HCT116 (cell line): ENCODE results near the gene ZNF222. TPM values are rescaled to one million over a fixed set of nuclear protein-coding genes. Genes with fewer than 3 reads are reported as not detected.

Experiments used
- ATAC-seq: fragments of 200-7000 bp; cut with Tn5 transposase; 2 replicates; pipeline ENCODE4 v1.9.1; 2020; ENCODE audit warnings: mild to moderate bottlenecking, moderate library complexity
- BruUV-seq: library from RNA; stranded (reverse); fragments of 400-500 nt; replicated peaks from 2 replicates; lab custom pipeline; 2021; lab: Mats Ljungman, UMichigan
- CTCF ChIA-PET: fragments of 300-600 bp; sonication (Branson Sonifier 250); formaldehyde crosslinking; loops from one replicate; lab custom pipeline; 2021; ENCODE audit warnings: antibody characterized with exemption; lab: Charles Lee
- POLR2A ChIA-PET: fragments of 300-600, 350-600 bp; sonication (Branson Sonifier 250); formaldehyde crosslinking; loops from one replicate; lab custom pipeline; 2021; ENCODE audit warnings: antibody characterized with exemption; lab: Charles Lee
- RAD21 ChIA-PET, 2 experiments: fragments of 300-600 bp; sonication (Branson Sonifier 250); formaldehyde crosslinking; loops; one replicate each; lab custom pipeline; 2023; ENCODE audit warnings: low total read pairs in 2 of 2; ENCODE audit not compliant: uncharacterized antibody in 2 of 2, unreplicated experiment in 2 of 2, low non-redundant PET in 1 of 2; lab: Charles Lee
- DNase-seq: peaks from one replicate; pipeline ENCODE4 v3.0.0-alpha.2; 2010; ENCODE audit warnings: low read depth, low spot score
- H2AFZ ChIP-seq: fragments of 200-600 bp; shearing (Covaris generic), sonication (generic); 2 replicates; pipeline ENCODE4 v1.6.1; 2017; ENCODE audit warnings: low read depth, mixed run types, mixed read lengths, antibody characterized with exemption, low read length; ENCODE audit not compliant: poor library complexity, severe bottlenecking
- H3K27ac ChIP-seq: 2 replicates; pipeline ENCODE4 v1.5.1; 2012; ENCODE audit warnings: low read depth, low read length
- H3K27me3 ChIP-seq: fragments of 200-600 bp; sonication (generic); 2 replicates; pipeline ENCODE4 v1.6.1; 2016; ENCODE audit warnings: mixed run types, low read length, mixed read lengths; ENCODE audit not compliant: insufficient read depth
- H3K36me3 ChIP-seq, 2 experiments: fragments of 200-500 bp in 1 of 2; fragments of 200-600 bp in 1 of 2; sonication (Bioruptor generic) in 1 of 2; sonication (generic) in 1 of 2; 2 replicates each; pipeline versions ENCODE4 v1.5.1 to v1.6.1; 2014 to 2016; ENCODE audit warnings: low read length in 2 of 2, inconsistent platforms in 1 of 2, mixed read lengths in 1 of 2, mixed run types in 1 of 2; ENCODE audit not compliant: insufficient read depth in 2 of 2, control insufficient read depth in 1 of 2
- H3K4me1 ChIP-seq, 2 experiments: fragments of 200-600 bp in 1 of 2; sonication (generic) in 1 of 2; 2 replicates each; pipeline versions ENCODE4 v1.5.1 to v1.6.1; 2012 to 2017; ENCODE audit warnings: low read length in 2 of 2, inconsistent platforms in 1 of 2, mild to moderate bottlenecking in 1 of 2, mixed read lengths in 1 of 2, mixed run types in 1 of 2, moderate library complexity in 1 of 2; ENCODE audit not compliant: insufficient read depth in 2 of 2, control insufficient read depth in 1 of 2
- H3K4me2 ChIP-seq: fragments of 200-600 bp; sonication (generic); 2 replicates; pipeline ENCODE4 v1.6.1; 2017; ENCODE audit warnings: mixed run types, low read length, mixed read lengths
- H3K4me3 ChIP-seq, 2 experiments: fragments of 200-600 bp in 1 of 2; sonication (generic) in 1 of 2; replicated peaks in 1 of 2; 2 replicates each; pipeline ENCODE4 v1.5.1; 2011 to 2016; ENCODE audit warnings: low read length in 2 of 2, control low read depth in 1 of 2, low read depth in 1 of 2, mild to moderate bottlenecking in 1 of 2, mixed read lengths in 1 of 2, mixed run types in 1 of 2
- H3K79me2 ChIP-seq: fragments of 200-600 bp; sonication (generic); 2 replicates; pipeline ENCODE4 v1.6.1; 2017; ENCODE audit warnings: mild to moderate bottlenecking, mixed run types, low read length, moderate library complexity, mixed read lengths; ENCODE audit not compliant: insufficient read depth
- H3K9ac ChIP-seq: fragments of 200-600 bp; sonication (generic); 2 replicates; pipeline ENCODE4 v1.6.1; 2016; ENCODE audit warnings: low read length, mixed read lengths
- H3K9me2 ChIP-seq: fragments of 200-600 bp; sonication (generic), shearing (Covaris generic); 2 replicates; pipeline ENCODE4 v1.6.1; 2017; ENCODE audit warnings: mixed run types, mild to moderate bottlenecking, moderate library complexity; ENCODE audit not compliant: insufficient read depth
- H3K9me3 ChIP-seq, 2 experiments: fragments of 200-500 bp in 1 of 2; fragments of 200-600 bp in 1 of 2; sonication (Bioruptor generic) in 1 of 2; sonication (generic) in 1 of 2; 2 replicates each; pipeline ENCODE4 v1.6.1; 2014 to 2017; ENCODE audit warnings: low read length in 2 of 2, mixed read lengths in 2 of 2, inconsistent platforms in 1 of 2, low read depth in 1 of 2, mild to moderate bottlenecking in 1 of 2, mixed run types in 1 of 2, moderate library complexity in 1 of 2; ENCODE audit not compliant: control insufficient read depth in 1 of 2, insufficient read depth in 1 of 2
- H4K20me1 ChIP-seq: fragments of 200-600 bp; sonication (generic), shearing (Covaris generic); 2 replicates; pipeline ENCODE4 v1.6.1; 2017; ENCODE audit warnings: mixed run types, mild to moderate bottlenecking, moderate library complexity; ENCODE audit not compliant: insufficient read depth
- CTCF ChIP-seq, 3 experiments: fragments of 200-600 bp in 1 of 3; sonication (generic) in 1 of 3; IDR thresholded peaks in 2 of 3; conservative IDR thresholded peaks in 1 of 3; 2 replicates each; pipeline ENCODE4 v1.5.1; 2012 to 2017; ENCODE audit warnings: low read depth in 2 of 3, low read length in 2 of 3, antibody characterized with exemption in 1 of 3, borderline replicate concordance in 1 of 3, control low read depth in 1 of 3, mild to moderate bottlenecking in 1 of 3, mixed read lengths in 1 of 3, mixed run types in 1 of 3, moderate library complexity in 1 of 3; ENCODE audit not compliant: insufficient read depth in 1 of 3
- ELF1 ChIP-seq: IDR thresholded peaks from 2 replicates; pipeline ENCODE4 v1.6.1; 2012; ENCODE audit warnings: low read depth, borderline replicate concordance
- EZH2phosphoT487 ChIP-seq: fragments of 200-600 bp; IDR thresholded peaks from 2 replicates; pipeline ENCODE4 v1.6.1; 2018; ENCODE audit warnings: antibody characterized with exemption, borderline replicate concordance
- REST ChIP-seq: IDR thresholded peaks from 2 replicates; pipeline ENCODE4 v1.6.1; 2012; ENCODE audit warnings: low read depth
- SRF ChIP-seq: IDR thresholded peaks from 2 replicates; pipeline ENCODE4 v1.6.1; 2012; ENCODE audit warnings: low read depth
- ZBTB33 ChIP-seq: IDR thresholded peaks from 2 replicates; pipeline ENCODE4 v1.6.1; 2011; ENCODE audit warnings: mild to moderate bottlenecking, low read length, moderate library complexity; ENCODE audit not compliant: insufficient replicate concordance; ENCODE audit errors: extremely low read depth
- ZFX ChIP-seq: fragments of 450-650 bp; IDR thresholded peaks from 2 replicates; pipeline ENCODE4 v1.6.1; 2017
- intact Hi-C: fragments of 100-400 bp; cut with micrococcal nuclease; formaldehyde crosslinking; loops from 2 replicates; pipeline ENCODE4 v1.10.0; 2022
- total RNA-seq: library from RNA; stranded (reverse); gene quantifications from one replicate; pipeline ENCODE4 v1.2.1, GENCODE V29; 2021; ENCODE audit not compliant: unreplicated experiment

Gene ZNF222
- total RNA-seq, 1 experiment from 2014 or later = 3.0 TPM

GRCh38 chr19:44010468-44010867 is 14.7 kb upstream of the ZNF222 start:
- H3K79me2 ChIP-seq = no peaks in the 10 kb centered on the region
- ATAC-seq = no peak
- no peaks in the 10 kb centered on the region for H3K4me1 ChIP-seq
- H3K4me2 ChIP-seq = no peak overlapping the region
- H3K36me3 ChIP-seq = peaks cover 14 to 32% of the 10 kb centered on the region in 2 experiments
- H3K27ac ChIP-seq = no peak overlapping the region
- H3K9me3 ChIP-seq = peaks cover 13% of the 10 kb centered on the region in 2 experiments; a peak in 3 of 4 replicates
- intact Hi-C loops = no loop called here
- H3K4me3 ChIP-seq = no peak overlapping the region
- H4K20me1 ChIP-seq = no peaks in the 10 kb centered on the region
- H2AFZ ChIP-seq = no peak overlapping the region
- DNase-seq = no peak
- ChIA-PET RAD21 (no interaction called here), CTCF (no interaction called here), POLR2A (no interaction called here)
- TF ChIP-seq REST = no peak
- TF ChIP-seq SRF = no peak
- TF ChIP-seq ZFX = no peak
- TF ChIP-seq ZBTB33 = no peak
- no peak for TF ChIP-seq CTCF (IDR thresholded peaks at IDR 0.05 in 2 of 3, conservative IDR thresholded peaks at IDR 0.05 in 1 of 3; ENCODE audit: borderline replicate concordance in 1 of 3, insufficient read depth in 1 of 3, low read depth in 2 of 3, low read length in 2 of 3)
- TF ChIP-seq EZH2phosphoT487 = no peak
- no peak for TF ChIP-seq ELF1
- no peaks in the 10 kb centered on the region for H3K27me3 ChIP-seq
- no peaks in the 10 kb centered on the region for H3K9me2 ChIP-seq
- no peak overlapping the region for H3K9ac ChIP-seq
- no TSS peak for BruUV-seq
